NB4 (cell line): Measurements from ENCODE around the gene HSD17B12.

Source experiments
- CTCF ChIP-seq: IDR thresholded peaks from one replicate; pipeline ENCODE4 v1.5.1; 2012; ENCODE audit warnings: low read depth, low read length
- MAX ChIP-seq: IDR thresholded peaks from 2 replicates; pipeline ENCODE4 v1.6.1; 2011; ENCODE audit warnings: low read depth, low read length
- POLR2A ChIP-seq: IDR thresholded peaks from 2 replicates; pipeline ENCODE4 v1.6.1; 2011; ENCODE audit warnings: mild to moderate bottlenecking; ENCODE audit not compliant: insufficient read length; ENCODE audit errors: extremely low read depth

- TF ChIP-seq CTCF (no peak), POLR2A (no peak), MAX (no peak)
Measured at GRCh38 chr11:43898574-43898973, 218.0 kb downstream of the HSD17B12 start.
